Astrocyte (in vitro differentiated cells and primary cell): Measurements from ENCODE around the gene PEMT.

Experiments used
- CTCF ChIP-seq: IDR thresholded peaks from 2 replicates; pipeline ENCODE4 v1.5.1; 2011; ENCODE audit warnings: low read depth, mild to moderate bottlenecking, inconsistent platforms, low read length, moderate library complexity; ENCODE audit not compliant: insufficient read depth
- EZH2 ChIP-seq: IDR thresholded peaks from 2 replicates; pipeline ENCODE4 v1.6.1; 2012; ENCODE audit warnings: mild to moderate bottlenecking, low read length, inconsistent platforms; ENCODE audit not compliant: insufficient read depth

- no peak for TF ChIP-seq CTCF
- no peak for TF ChIP-seq EZH2
These were observed 10.6 kb downstream of the PEMT start for GRCh38 chr17:17580662-17581470.
